ENCODE results near the gene HAND2. TPM values are rescaled to one million over a fixed set of nuclear protein-coding genes. Genes with fewer than 3 reads are reported as not detected.

The HAND2 gene
- total RNA-seq, 1 donor from 2014 or later, result not detected

GRCh38 chr4:173515458-173515857 is 14.6 kb downstream of the HAND2 start:
- H3K4me3 Mint-ChIP-seq (ENCODE audit: unreplicated experiment), result no peak overlapping the region
- TF ChIP-seq CTCF (IDR thresholded peaks at IDR 0.05), result no peak
- no peaks in the 10 kb centered on the region for H3K9me3 Mint-ChIP-seq (ENCODE audit: unreplicated experiment)
- H3K4me1 Mint-ChIP-seq (ENCODE audit: unreplicated experiment), result peaks cover 24% of the 10 kb centered on the region
- H3K36me3 Mint-ChIP-seq (ENCODE audit: unreplicated experiment), result peaks cover 2% of the 10 kb centered on the region
- no peak for DNase-seq (ENCODE audit: extremely low spot score, unreplicated experiment)
- peaks cover 95% of the 10 kb centered on the region for H3K27me3 Mint-ChIP-seq (ENCODE audit: unreplicated experiment)
- H3K27ac Mint-ChIP-seq (ENCODE audit: unreplicated experiment), result no peak overlapping the region

GRCh38 chr4:173514641-173515217 is 15.3 kb downstream of the HAND2 start:
- H3K36me3 Mint-ChIP-seq (ENCODE audit: unreplicated experiment), result peaks cover 2% of the 10 kb centered on the region
- no peak overlapping the region for H3K27ac Mint-ChIP-seq (ENCODE audit: unreplicated experiment)
- H3K27me3 Mint-ChIP-seq (ENCODE audit: unreplicated experiment), result peaks cover 94% of the 10 kb centered on the region
- H3K4me1 Mint-ChIP-seq (ENCODE audit: unreplicated experiment), result peaks cover 25% of the 10 kb centered on the region
- no peak overlapping the region for H3K4me3 Mint-ChIP-seq (ENCODE audit: unreplicated experiment)
- TF ChIP-seq CTCF (IDR thresholded peaks at IDR 0.05), result no peak
- no peaks in the 10 kb centered on the region for H3K9me3 Mint-ChIP-seq (ENCODE audit: unreplicated experiment)
- no peak for DNase-seq (ENCODE audit: extremely low spot score, unreplicated experiment)

- no peak for TF ChIP-seq CTCF (IDR thresholded peaks at IDR 0.05)
- Mint-ChIP-seq H3K27me3 (ENCODE audit: unreplicated experiment) (peaks cover 90% of the 10 kb centered on the region), H3K9me3 (ENCODE audit: unreplicated experiment) (no peaks in the 10 kb centered on the region), H3K36me3 (ENCODE audit: unreplicated experiment) (peaks cover 2% of the 10 kb centered on the region), H3K27ac (ENCODE audit: unreplicated experiment) (no peak overlapping the region), H3K4me3 (ENCODE audit: unreplicated experiment) (no peak overlapping the region), H3K4me1 (ENCODE audit: unreplicated experiment) (peaks cover 24% of the 10 kb centered on the region)
- no peak for DNase-seq (ENCODE audit: extremely low spot score, unreplicated experiment)
Measured at GRCh38 chr4:173513651-173514050, 16.4 kb downstream of the HAND2 start.

GRCh38 chr4:173511787-173512361 is 18.2 kb downstream of the HAND2 start:
- no peak for DNase-seq (ENCODE audit: extremely low spot score, unreplicated experiment)
- H3K36me3 Mint-ChIP-seq (ENCODE audit: unreplicated experiment), result peaks cover 2% of the 10 kb centered on the region
- H3K27me3 Mint-ChIP-seq (ENCODE audit: unreplicated experiment), result peaks cover 91% of the 10 kb centered on the region
- TF ChIP-seq CTCF (IDR thresholded peaks at IDR 0.05), result no peak
- no peak overlapping the region for H3K27ac Mint-ChIP-seq (ENCODE audit: unreplicated experiment)
- no peak overlapping the region for H3K4me3 Mint-ChIP-seq (ENCODE audit: unreplicated experiment)
- no peaks in the 10 kb centered on the region for H3K9me3 Mint-ChIP-seq (ENCODE audit: unreplicated experiment)
- H3K4me1 Mint-ChIP-seq (ENCODE audit: unreplicated experiment), result peaks cover 13% of the 10 kb centered on the region

GRCh38 chr4:173509036-173510001 is 20.7 kb downstream of the HAND2 start:
- DNase-seq (ENCODE audit: extremely low spot score, unreplicated experiment), result peak; percentile 82
- Mint-ChIP-seq H3K27me3 (ENCODE audit: unreplicated experiment) (peaks cover 91% of the 10 kb centered on the region), H3K4me3 (ENCODE audit: unreplicated experiment) (peak overlapping the region; percentile 74), H3K9me3 (ENCODE audit: unreplicated experiment) (no peaks in the 10 kb centered on the region), H3K4me1 (ENCODE audit: unreplicated experiment) (peaks cover 10% of the 10 kb centered on the region), H3K36me3 (ENCODE audit: unreplicated experiment) (peaks cover 2% of the 10 kb centered on the region), H3K27ac (ENCODE audit: unreplicated experiment) (peak overlapping the region; percentile 38)
- no peak for TF ChIP-seq CTCF (IDR thresholded peaks at IDR 0.05)
